AG04450 (cell line): ENCODE measurements around the gene CDC42EP1. TPM values are rescaled to one million over a fixed set of nuclear protein-coding genes. Genes with fewer than 3 reads are reported as not detected.

Source experiments
- CTCF ChIA-PET: fragments of 300-600, 350-600 bp; formaldehyde crosslinking; extraction: SDS; loops from one replicate; lab custom pipeline; 2022; ENCODE audit warnings: antibody characterized with exemption, inconsistent platforms; lab: Charles Lee
- POLR2A ChIA-PET: fragments of 350-600 bp; formaldehyde crosslinking; extraction: SDS; loops from one replicate; lab custom pipeline; 2021; ENCODE audit warnings: antibody characterized with exemption, inconsistent platforms; lab: Yijun Ruan, JAX
- DNase-seq: peaks from one replicate; pipeline ENCODE4 v3.0.0-alpha.2; 2011; ENCODE audit warnings: low read depth, low spot score
- H3K27ac ChIP-seq: one replicate; pipeline ENCODE4 v1.5.1; 2012; ENCODE audit warnings: low read depth, low read length, control low read depth
- H3K27me3 ChIP-seq: one replicate; pipeline ENCODE4 v1.6.0; 2012; ENCODE audit warnings: low read length; ENCODE audit not compliant: control insufficient read depth, insufficient read depth
- H3K4me3 ChIP-seq: 2 replicates; pipeline ENCODE4 v1.5.1; 2011; ENCODE audit warnings: mild to moderate bottlenecking, low read depth, low read length, control low read depth
- H3K9me3 ChIP-seq: 2 replicates; pipeline ENCODE4 v1.5.1; 2012; ENCODE audit warnings: low read length; ENCODE audit not compliant: control insufficient read depth, insufficient read depth
- polyA plus RNA-seq: library from polyadenylated mRNA; depleted of rRNA; stranded (reverse); fragments of >200 nt; gene quantifications from 2 replicates; pipeline ENCODE4 v1.2.3, GENCODE V29; 2011
- TF ChIP-seq, protein P1 (sequence below): IDR thresholded peaks from 2 replicates; pipeline ENCODE4 v1.5.1; 2011; ENCODE audit warnings: low read depth, low read length, control low read depth, inconsistent platforms

The CDC42EP1 gene
- polyA plus RNA-seq, 1 experiment: 13.0 TPM

DNA sequence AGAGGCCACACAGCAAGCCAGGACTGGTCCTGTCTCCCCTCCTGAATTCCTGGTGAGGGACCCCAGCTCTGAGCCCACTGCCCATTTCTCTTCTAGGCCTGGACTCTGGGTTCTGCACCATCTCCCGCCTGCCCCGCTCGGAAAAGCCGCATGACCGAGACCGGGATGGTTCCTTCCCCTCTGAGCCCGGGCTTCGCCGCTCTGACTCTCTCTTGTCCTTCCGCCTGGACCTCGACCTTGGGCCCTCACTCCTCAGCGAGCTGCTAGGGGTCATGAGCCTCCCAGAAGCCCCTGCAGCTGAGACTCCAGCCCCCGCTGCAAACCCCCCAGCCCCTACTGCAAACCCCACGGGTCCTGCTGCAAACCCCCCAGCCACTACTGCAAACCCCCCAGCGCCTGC, 7.7 kb downstream of the CDC42EP1 start:
- POLR2A ChIA-PET: no interaction called here

DNA sequence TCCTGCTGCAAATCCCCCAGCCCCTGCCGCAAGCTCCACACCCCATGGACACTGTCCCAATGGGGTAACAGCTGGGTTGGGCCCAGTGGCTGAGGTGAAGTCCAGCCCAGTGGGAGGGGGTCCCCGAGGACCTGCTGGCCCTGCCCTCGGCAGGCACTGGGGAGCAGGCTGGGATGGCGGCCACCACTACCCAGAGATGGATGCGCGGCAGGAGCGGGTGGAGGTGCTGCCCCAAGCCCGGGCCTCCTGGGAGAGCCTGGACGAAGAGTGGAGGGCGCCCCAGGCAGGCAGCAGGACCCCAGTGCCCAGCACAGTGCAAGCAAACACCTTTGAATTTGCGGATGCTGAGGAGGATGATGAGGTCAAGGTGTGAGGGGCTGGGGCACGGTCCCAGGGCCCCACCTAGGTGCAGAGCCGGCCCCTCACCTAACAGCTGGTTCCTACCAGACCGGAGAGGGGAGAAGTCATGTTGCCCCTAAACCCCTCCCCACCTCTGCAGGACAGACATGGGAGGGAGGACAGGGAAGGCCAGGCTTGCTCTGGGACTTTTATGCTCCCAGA, 8.2 kb downstream of the CDC42EP1 start:
- TF ChIP-seq, protein P1, sequence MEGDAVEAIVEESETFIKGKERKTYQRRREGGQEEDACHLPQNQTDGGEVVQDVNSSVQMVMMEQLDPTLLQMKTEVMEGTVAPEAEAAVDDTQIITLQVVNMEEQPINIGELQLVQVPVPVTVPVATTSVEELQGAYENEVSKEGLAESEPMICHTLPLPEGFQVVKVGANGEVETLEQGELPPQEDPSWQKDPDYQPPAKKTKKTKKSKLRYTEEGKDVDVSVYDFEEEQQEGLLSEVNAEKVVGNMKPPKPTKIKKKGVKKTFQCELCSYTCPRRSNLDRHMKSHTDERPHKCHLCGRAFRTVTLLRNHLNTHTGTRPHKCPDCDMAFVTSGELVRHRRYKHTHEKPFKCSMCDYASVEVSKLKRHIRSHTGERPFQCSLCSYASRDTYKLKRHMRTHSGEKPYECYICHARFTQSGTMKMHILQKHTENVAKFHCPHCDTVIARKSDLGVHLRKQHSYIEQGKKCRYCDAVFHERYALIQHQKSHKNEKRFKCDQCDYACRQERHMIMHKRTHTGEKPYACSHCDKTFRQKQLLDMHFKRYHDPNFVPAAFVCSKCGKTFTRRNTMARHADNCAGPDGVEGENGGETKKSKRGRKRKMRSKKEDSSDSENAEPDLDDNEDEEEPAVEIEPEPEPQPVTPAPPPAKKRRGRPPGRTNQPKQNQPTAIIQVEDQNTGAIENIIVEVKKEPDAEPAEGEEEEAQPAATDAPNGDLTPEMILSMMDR: no peak
- Histone ChIP-seq H3K9me3 (no peaks in the 10 kb centered on the region; the same call in 1 of the 2 replicates), H3K27ac (no peak overlapping the region), H3K4me3 (no peak overlapping the region), H3K27me3 (no peaks in the 10 kb centered on the region)
- CTCF ChIA-PET: interaction anchor here (0.5 to 12.0 kb wide), 4 partner anchors 22 to 1135 kb away, joined by 3 to 375 read pairs (median 34); no protein-coding TSS in a partner anchor
- no peak for DNase-seq
- POLR2A ChIA-PET: no interaction called here

More for the DNA sequence above, 7.7 kb downstream of the CDC42EP1 start:
- no peak for DNase-seq
- TF ChIP-seq, protein P1: no peak
- CTCF ChIA-PET: interaction anchor here (0.5 to 12.0 kb wide), 9 partner anchors 9 to 1135 kb away, joined by 3 to 375 read pairs (median 5); no protein-coding TSS in a partner anchor
- no peaks in the 10 kb centered on the region; the same call in 1 of the 2 replicates for H3K9me3 ChIP-seq
- H3K27me3 ChIP-seq: no peaks in the 10 kb centered on the region
- H3K27ac ChIP-seq: no peak overlapping the region
- H3K4me3 ChIP-seq: no peak overlapping the region

DNA sequence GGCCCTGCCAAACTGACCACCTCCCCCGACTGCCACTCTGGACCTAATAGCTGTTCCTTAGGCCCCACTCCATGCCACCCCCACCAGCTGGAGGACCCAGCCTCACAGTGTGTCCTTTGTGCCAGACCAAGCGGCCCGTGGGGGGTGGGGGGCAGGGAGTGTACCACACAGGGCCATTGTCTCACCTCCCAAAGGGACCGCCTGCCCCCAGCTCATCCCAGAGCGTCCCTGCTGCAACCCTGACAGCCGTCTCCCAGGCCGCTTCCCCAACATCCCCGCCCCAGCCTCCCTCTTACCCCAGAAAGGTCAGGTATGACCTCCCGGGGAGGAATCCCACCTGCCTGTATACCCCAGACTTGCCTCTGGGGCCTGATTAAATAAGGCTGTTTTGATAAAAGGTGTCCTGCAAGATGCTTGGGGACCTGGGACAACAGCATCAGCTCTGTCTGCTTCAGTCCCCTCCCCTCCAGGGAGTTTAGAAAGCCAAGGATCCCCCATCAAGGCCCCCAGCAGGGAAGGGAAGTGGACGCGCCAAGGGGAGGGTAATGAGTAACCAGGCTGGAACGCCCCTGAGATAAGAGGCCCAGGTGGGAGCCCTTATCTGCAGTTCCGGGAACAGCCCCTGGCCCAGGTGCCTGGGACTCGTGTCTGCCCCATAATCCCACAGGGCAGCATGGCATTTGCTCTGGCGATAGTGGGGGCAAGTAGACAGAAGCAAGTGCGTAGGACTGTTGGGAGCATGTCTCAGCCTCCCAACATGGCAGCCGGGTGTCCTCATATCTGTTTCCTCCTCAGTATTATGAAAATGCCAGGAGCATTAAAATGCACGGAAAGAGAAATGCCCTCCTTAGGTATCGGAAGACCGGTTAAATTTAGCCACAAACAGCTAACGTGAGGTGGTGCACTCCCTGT, 9.0 kb downstream of the CDC42EP1 start:
- no peak for DNase-seq
- Histone ChIP-seq H3K27me3 (no peaks in the 10 kb centered on the region), H3K27ac (no peak overlapping the region), H3K9me3 (no peaks in the 10 kb centered on the region; the same call in 1 of the 2 replicates), H3K4me3 (no peak overlapping the region)
- CTCF ChIA-PET: interaction anchor here (1.4 to 12.0 kb wide), 3 partner anchors 7 to 24 kb away, joined by 4 to 375 read pairs (median 65); no protein-coding TSS in a partner anchor
- POLR2A ChIA-PET: no interaction called here
- TF ChIP-seq, protein P1: no peak

DNA sequence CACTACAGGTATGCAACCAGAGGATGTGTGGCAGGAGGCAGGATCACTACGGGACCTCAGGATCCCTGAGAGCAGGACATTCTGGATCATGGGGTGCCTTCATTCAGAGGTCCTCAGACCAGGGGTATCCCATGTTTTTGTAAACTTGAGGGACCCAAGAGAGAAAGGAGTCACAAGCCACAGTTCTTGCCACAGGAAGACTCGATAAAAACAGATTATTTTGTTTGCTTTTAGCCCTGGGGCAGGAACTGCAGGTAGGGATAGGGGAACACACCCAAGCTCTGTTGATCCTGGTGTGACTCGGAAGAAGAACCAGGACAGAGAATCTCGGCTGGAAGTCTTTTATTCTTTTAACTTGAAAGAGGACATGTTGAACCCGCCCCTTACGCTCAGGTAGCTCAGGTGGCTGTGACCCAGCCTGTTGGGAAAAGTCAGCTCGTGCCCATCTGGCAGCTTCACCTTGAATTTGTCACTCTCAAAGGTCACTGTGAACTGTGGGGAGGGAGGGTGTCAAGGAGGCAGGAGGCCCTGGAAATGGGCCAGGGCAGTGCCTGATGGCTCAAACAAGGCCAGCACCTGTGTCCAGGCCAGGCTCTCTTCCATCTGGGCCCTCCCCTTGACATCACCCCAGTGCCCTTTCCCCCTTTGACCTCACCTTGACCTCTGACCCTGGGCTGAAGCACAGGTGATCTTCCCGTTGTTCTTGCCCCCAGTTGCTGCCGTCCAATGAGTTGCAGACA, 9.8 kb downstream of the CDC42EP1 start:
- ChIA-PET CTCF (interaction anchor here (1.4 to 12.0 kb wide), 3 partner anchors 8 to 25 kb away, joined by 4 to 375 read pairs (median 65); no protein-coding TSS in a partner anchor), POLR2A (interaction anchor here (1.2 kb wide), 1 partner anchor 20 kb away, joined by 4 read pairs; no protein-coding TSS in a partner anchor)
- Histone ChIP-seq H3K4me3 (no peak overlapping the region), H3K27ac (no peak overlapping the region), H3K9me3 (no peaks in the 10 kb centered on the region; the same call in 1 of the 2 replicates), H3K27me3 (no peaks in the 10 kb centered on the region)
- TF ChIP-seq, protein P1: no peak
- no peak for DNase-seq
